ENCODE results near the gene PPP1R7.

PPP1R7 gene

DNA sequence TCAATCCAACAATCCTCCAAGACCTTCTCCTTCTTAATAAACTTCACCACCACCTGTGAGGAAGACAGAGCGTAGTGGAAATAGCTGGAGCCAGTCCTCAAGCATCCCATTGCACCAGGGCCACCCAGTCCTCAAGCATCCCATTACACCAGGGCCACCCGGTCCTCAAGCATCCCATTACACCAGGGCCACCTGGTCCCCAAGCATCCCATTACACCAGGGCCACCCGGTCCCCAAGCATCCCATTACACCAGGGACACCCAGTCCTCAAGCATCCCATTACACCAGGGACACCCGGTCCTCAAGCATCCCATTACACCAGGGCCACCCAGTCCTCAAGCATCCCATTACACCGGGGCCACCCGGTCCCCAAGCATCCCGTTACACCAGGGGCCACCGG lies 34.9 kb upstream of the PPP1R7 start:
- ATAC-seq (ENCODE audit: insufficient read depth, low read depth), result no peak
- DNase-seq, result no peak
- Histone ChIP-seq H3K79me2 (ENCODE audit: insufficient read depth, low read length) (no peaks in the 10 kb centered on the region), H3K27me3 (ENCODE audit: insufficient read depth, low read length, poor library complexity) (no peaks in the 10 kb centered on the region), H3K4me1 (ENCODE audit: insufficient read depth, low read length) (no peaks in the 10 kb centered on the region), H2AFZ (ENCODE audit: low read depth, low read length) (no peak overlapping the region), H3K9ac (ENCODE audit: low read depth, low read length) (no peak overlapping the region), H4K20me1 (ENCODE audit: insufficient read depth, low read length) (peaks cover 9% of the 10 kb centered on the region; the same call in 1 of the 2 replicates), H3K9me3 (ENCODE audit: insufficient read depth, low read length, severe bottlenecking) (no peaks in the 10 kb centered on the region), H3K4me3 (ENCODE audit: low read depth in 1 of 2, low read length in 2 of 2) (no peak overlapping the region), H3K36me3 (ENCODE audit: insufficient read depth, low read length) (peaks cover 57% of the 10 kb centered on the region), H3K4me2 (ENCODE audit: insufficient read depth, low read length) (no peak overlapping the region), H3K27ac (ENCODE audit: low read length) (no peak overlapping the region)
- TF ChIP-seq EZH2 (IDR thresholded peaks at IDR 0.05; ENCODE audit: borderline replicate concordance, low read depth, low read length, severe bottlenecking), result no peak
- TF ChIP-seq, protein P1, sequence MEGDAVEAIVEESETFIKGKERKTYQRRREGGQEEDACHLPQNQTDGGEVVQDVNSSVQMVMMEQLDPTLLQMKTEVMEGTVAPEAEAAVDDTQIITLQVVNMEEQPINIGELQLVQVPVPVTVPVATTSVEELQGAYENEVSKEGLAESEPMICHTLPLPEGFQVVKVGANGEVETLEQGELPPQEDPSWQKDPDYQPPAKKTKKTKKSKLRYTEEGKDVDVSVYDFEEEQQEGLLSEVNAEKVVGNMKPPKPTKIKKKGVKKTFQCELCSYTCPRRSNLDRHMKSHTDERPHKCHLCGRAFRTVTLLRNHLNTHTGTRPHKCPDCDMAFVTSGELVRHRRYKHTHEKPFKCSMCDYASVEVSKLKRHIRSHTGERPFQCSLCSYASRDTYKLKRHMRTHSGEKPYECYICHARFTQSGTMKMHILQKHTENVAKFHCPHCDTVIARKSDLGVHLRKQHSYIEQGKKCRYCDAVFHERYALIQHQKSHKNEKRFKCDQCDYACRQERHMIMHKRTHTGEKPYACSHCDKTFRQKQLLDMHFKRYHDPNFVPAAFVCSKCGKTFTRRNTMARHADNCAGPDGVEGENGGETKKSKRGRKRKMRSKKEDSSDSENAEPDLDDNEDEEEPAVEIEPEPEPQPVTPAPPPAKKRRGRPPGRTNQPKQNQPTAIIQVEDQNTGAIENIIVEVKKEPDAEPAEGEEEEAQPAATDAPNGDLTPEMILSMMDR (IDR thresholded peaks at IDR 0.05; ENCODE audit: borderline replicate concordance, extremely low read depth, low read length, poor library complexity, severe bottlenecking), result no peak

DNA sequence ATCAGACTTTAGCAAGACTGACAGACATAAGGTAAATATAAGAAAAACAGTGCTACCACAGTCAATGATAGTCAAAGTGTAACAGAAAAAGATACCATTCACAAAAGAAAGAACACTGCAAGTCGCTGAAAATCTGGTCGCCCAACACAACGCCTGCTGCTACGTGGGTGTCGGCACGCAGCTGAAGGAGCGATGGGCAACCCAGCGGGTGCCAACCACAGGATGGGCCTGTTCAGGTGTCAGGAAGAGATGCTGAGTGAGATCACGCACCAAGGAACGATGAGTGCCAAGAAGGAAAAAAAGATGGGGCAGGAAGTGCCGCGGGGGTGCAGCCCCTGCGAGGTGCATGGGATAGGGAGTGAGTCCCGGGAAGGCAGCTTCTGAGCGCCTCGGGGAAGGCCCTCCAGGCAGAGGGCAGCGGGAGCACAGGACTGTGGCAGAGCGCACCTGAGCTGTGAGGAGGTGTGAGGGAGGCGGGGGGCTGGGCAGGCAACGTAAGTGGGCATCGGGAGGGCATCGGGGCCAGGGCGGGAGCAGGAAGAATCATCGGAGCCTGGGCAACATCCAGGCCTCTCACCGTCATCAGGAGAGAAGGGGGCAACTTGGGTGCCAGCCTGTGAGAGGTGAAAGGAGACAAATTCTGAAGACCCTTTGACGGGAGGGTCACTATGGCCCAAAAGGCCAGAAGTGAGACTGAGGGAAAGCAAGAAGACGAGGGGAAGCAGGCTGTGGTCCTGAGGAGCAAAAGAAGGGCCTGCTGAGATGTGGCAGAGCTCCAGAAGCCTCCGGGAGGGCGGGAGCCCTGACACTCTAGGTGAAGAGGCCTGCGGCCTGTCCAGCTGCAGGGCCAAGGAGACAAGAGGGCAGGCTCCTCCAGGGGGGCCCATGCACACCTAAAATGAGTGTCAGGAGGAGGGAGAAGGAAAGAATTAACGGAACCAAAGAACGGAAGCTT lies 33.4 kb upstream of the PPP1R7 start:
- no peak for DNase-seq
- Histone ChIP-seq H3K36me3 (ENCODE audit: insufficient read depth, low read length) (peaks cover 62% of the 10 kb centered on the region), H3K27me3 (ENCODE audit: insufficient read depth, low read length, poor library complexity) (no peaks in the 10 kb centered on the region), H3K27ac (ENCODE audit: low read length) (no peak overlapping the region), H3K4me2 (ENCODE audit: insufficient read depth, low read length) (no peak overlapping the region), H3K9me3 (ENCODE audit: insufficient read depth, low read length, severe bottlenecking) (no peaks in the 10 kb centered on the region), H4K20me1 (ENCODE audit: insufficient read depth, low read length) (peaks cover 6% of the 10 kb centered on the region; the same call in 1 of the 2 replicates), H3K4me3 (ENCODE audit: low read depth in 1 of 2, low read length in 2 of 2) (no peak overlapping the region), H3K79me2 (ENCODE audit: insufficient read depth, low read length) (no peaks in the 10 kb centered on the region), H2AFZ (ENCODE audit: low read depth, low read length) (no peak overlapping the region), H3K9ac (ENCODE audit: low read depth, low read length) (no peak overlapping the region), H3K4me1 (ENCODE audit: insufficient read depth, low read length) (no peaks in the 10 kb centered on the region)
- TF ChIP-seq, protein P1 (IDR thresholded peaks at IDR 0.05; ENCODE audit: borderline replicate concordance, extremely low read depth, low read length, poor library complexity, severe bottlenecking), result no peak
- no peak for TF ChIP-seq EZH2 (IDR thresholded peaks at IDR 0.05; ENCODE audit: borderline replicate concordance, low read depth, low read length, severe bottlenecking)
- no peak for ATAC-seq (ENCODE audit: insufficient read depth, low read depth)

DNA sequence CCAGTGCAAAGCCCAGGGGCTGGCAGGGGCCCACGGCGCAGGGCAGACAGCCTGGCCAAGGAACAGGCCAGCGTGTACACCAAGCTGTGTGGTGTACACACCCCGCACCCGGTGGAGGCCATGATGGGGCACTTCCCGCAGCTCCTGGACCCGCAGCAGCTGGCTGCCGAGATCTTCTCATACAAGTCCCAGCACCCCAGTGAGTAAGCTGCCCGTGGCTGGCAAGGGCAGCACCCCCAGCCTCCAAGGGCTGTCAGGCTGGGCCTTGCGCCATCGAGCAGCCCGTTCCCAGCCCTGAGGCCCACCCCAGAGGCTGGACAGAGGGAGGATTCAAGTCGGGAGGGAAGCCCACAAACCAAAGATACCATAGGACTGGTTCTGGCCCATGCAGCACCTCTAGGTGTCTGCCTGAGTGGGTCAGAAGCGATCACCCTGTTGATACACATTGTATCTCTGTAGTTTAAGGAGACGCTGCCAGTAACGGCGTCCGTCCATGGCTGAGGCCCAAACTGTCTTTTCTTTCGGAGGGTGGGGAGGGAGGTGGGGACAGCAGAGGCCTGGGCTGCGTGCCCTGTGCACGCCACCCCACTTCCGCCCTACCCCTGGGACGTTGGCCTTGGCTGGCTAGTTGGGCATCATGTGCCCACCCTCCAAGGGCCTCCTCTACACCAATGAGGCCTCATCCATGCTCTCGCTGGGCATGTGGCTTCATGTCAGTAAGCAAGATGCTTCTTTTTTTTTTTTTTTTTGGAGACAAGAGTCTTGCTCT lies 31.3 kb upstream of the PPP1R7 start:
- ATAC-seq (ENCODE audit: insufficient read depth, low read depth) (no peak), DNase-seq (no peak)
- no peaks in the 10 kb centered on the region for H3K9me3 ChIP-seq (ENCODE audit: insufficient read depth, low read length, severe bottlenecking)
- peaks cover 62% of the 10 kb centered on the region for H3K36me3 ChIP-seq (ENCODE audit: insufficient read depth, low read length)
- TF ChIP-seq, protein P1 (IDR thresholded peaks at IDR 0.05; ENCODE audit: borderline replicate concordance, extremely low read depth, low read length, poor library complexity, severe bottlenecking), result no peak
- TF ChIP-seq EZH2 (IDR thresholded peaks at IDR 0.05; ENCODE audit: borderline replicate concordance, low read depth, low read length, severe bottlenecking), result no peak
- H3K27me3 ChIP-seq (ENCODE audit: insufficient read depth, low read length, poor library complexity), result no peaks in the 10 kb centered on the region
- no peak overlapping the region for H2AFZ ChIP-seq (ENCODE audit: low read depth, low read length)
- H3K4me2 ChIP-seq (ENCODE audit: insufficient read depth, low read length), result no peak overlapping the region
- no peak overlapping the region for H3K4me3 ChIP-seq (ENCODE audit: low read depth in 1 of 2, low read length in 2 of 2)
- no peak overlapping the region for H3K9ac ChIP-seq (ENCODE audit: low read depth, low read length)
- H3K79me2 ChIP-seq (ENCODE audit: insufficient read depth, low read length), result no peaks in the 10 kb centered on the region
- H3K4me1 ChIP-seq (ENCODE audit: insufficient read depth, low read length), result no peaks in the 10 kb centered on the region
- H3K27ac ChIP-seq (ENCODE audit: low read length), result no peak overlapping the region
- H4K20me1 ChIP-seq (ENCODE audit: insufficient read depth, low read length), result peaks cover 6% of the 10 kb centered on the region; the same call in 1 of the 2 replicates

All from DND-41 (cell line).